ENCODE data around the gene FAM13B. TPM values are rescaled to one million over a fixed set of nuclear protein-coding genes. Genes with fewer than 3 reads are reported as not detected.

The FAM13B gene
- polyA plus RNA-seq, 1 of the 3 experiments (the other 2 are of a cell fraction), result 13.0 TPM

DNA sequence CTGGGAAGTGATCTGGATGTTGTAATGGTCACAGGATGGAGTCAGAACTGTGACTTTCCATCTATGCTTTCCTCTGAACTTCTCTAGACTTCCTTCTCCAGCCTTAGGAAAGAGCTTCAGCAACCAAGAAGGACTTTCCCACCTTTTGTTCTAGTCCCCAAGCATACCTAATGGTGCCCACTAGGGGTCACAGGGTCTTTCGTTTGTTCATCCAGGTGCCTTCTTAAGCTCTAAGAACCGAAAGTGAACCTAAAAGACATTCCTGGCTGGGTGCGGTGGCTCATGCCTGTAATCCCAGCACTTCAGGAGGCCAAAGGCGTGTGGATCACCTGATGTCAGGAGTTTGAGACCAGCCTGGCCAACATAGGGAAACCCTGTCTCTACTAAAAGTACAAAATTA lies 49.2 kb upstream of the FAM13B start (continued):
- no peak for TF ChIP-seq USF1 (IDR thresholded peaks at IDR 0.05; ENCODE audit: borderline replicate concordance, low read depth)
- no peak for TF ChIP-seq TEAD4 (IDR thresholded peaks at IDR 0.05; ENCODE audit: borderline replicate concordance, insufficient read depth)
- no peak for TF ChIP-seq GATA2 (CRISPR knock-in tag; IDR thresholded peaks at IDR 0.05)
- no peak for TF ChIP-seq POLR2AphosphoS5 (IDR thresholded peaks at IDR 0.05; ENCODE audit: low read depth, low read length)
- TF ChIP-seq SIN3A (IDR thresholded peaks at IDR 0.05; ENCODE audit: borderline replicate concordance, low read depth, low read length), result no peak
- TF ChIP-seq, protein P1, sequence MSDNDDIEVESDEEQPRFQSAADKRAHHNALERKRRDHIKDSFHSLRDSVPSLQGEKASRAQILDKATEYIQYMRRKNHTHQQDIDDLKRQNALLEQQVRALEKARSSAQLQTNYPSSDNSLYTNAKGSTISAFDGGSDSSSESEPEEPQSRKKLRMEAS (IDR thresholded peaks at IDR 0.05; ENCODE audit: low read depth), result no peak
- no peak for TF ChIP-seq EZH2phosphoT487 (IDR thresholded peaks at IDR 0.05; ENCODE audit: borderline replicate concordance, low read depth)
- TF ChIP-seq FOSL2 (IDR thresholded peaks at IDR 0.05; ENCODE audit: borderline replicate concordance, low read depth), result no peak
- TF ChIP-seq ZBTB33 (IDR thresholded peaks at IDR 0.05; ENCODE audit: borderline replicate concordance, low read depth), result no peak
- TF ChIP-seq JUND (IDR thresholded peaks at IDR 0.05), result no peak
- TF ChIP-seq MXI1 (IDR thresholded peaks at IDR 0.05; ENCODE audit: low read depth, low read length), result no peak

DNA sequence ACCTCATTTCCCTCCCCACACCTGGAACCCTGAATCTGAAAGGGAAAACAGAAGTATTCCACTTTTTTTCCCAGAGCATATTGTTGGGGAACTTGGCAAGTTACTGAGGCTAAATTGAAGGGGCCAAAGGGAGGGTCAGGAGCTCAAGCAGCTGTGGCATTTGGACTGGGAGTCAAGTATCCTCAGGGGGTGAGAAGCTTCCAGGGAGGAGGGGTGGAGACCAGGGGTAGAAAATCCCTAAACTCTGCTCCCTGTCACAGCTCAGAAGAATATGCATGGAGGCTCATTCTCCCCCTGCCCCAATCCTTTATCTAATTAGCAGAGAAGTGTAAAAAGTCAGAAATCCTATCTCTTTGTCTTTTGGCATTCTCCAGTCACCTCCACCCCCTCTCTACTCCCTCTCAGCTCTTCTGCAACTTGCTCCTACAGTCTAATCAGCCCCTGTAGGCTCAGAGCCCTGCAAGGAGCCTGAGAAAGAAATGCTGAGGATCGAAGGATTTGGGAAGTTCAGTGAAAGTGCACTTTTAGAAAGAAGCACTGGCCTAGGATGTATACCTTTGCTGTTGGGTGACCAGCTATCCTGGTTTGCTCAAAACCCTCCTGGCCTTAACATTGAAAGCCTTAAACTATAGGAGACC lies 45.2 kb upstream of the FAM13B start:
- H3K36me3 ChIP-seq (replicated peaks in 1 of 2; ENCODE audit: control insufficient read depth in 1 of 2, insufficient read depth in 2 of 2, low read length in 1 of 2), result no peaks in the 10 kb centered on the region
- no peaks in the 10 kb centered on the region for H3K79me2 ChIP-seq (ENCODE audit: insufficient read depth)
- H2AFZ ChIP-seq (ENCODE audit: low read depth), result no peak overlapping the region
- H3K4me3 ChIP-seq (ENCODE audit: low read depth in 2 of 2, low read length in 1 of 2), result no peak overlapping the region
- no peaks in the 10 kb centered on the region for H3K4me1 ChIP-seq (ENCODE audit: control insufficient read depth in 1 of 2, insufficient read depth in 2 of 2, low read depth in 1 of 2, low read length in 1 of 2)
- no peak overlapping the region for H3K4me2 ChIP-seq
- POLR2A ChIA-PET, result interaction anchor here (1.0 kb wide), 1 partner anchor 54 kb away, joined by 3 read pairs; no protein-coding TSS in a partner anchor
- no peaks in the 10 kb centered on the region for H4K20me1 ChIP-seq (ENCODE audit: insufficient read depth)
- H3K9me3 ChIP-seq, result no peaks in the 10 kb centered on the region
- H3K27me3 ChIP-seq (ENCODE audit: insufficient read depth), result no peaks in the 10 kb centered on the region; the same call in 1 of the 2 replicates
- CTCF ChIA-PET, result interaction anchor here (0.7 to 5.5 kb wide), 37 partner anchors 10 to 448 kb away, joined by 3 to 91 read pairs (median 5); partner anchors contain the start of genes FAM13B, KIF20A and NME5
- no peaks in the 10 kb centered on the region for H3F3A ChIP-seq (replicated peaks; ENCODE audit: insufficient read depth)
- DNase-seq, result no peak
- no peak overlapping the region for H3K27ac ChIP-seq (ENCODE audit: low read depth in 2 of 2, low read length in 1 of 2)
- no peak overlapping the region for H3K9ac ChIP-seq
- 27% methylated on average over 1 of the region's 1 CpG for WGBS (ENCODE audit: low lambda C conversion rate)
- TF ChIP-seq FOXM1 (IDR thresholded peaks at IDR 0.05; ENCODE audit: low read depth) (no peak), TEAD4 (IDR thresholded peaks at IDR 0.05; ENCODE audit: borderline replicate concordance, insufficient read depth) (no peak), NRF1 (IDR thresholded peaks at IDR 0.05; ENCODE audit: low read depth, low read length) (no peak), ELF1 (IDR thresholded peaks at IDR 0.05) (no peak), SMC3 (IDR thresholded peaks at IDR 0.05; ENCODE audit: low read depth, low read length) (no peak), GABPA (IDR thresholded peaks at IDR 0.05; ENCODE audit: low read depth) (no peak), NFIC (IDR thresholded peaks at IDR 0.05; ENCODE audit: borderline replicate concordance) (no peak), EZH2phosphoT487 (IDR thresholded peaks at IDR 0.05; ENCODE audit: borderline replicate concordance, low read depth) (no peak), FOXJ3 (CRISPR knock-in tag; IDR thresholded peaks at IDR 0.05) (no peak), JUND (IDR thresholded peaks at IDR 0.05) (no peak), RAD21 (IDR thresholded peaks at IDR 0.05; ENCODE audit: low read length) (no peak), ZBTB33 (IDR thresholded peaks at IDR 0.05; ENCODE audit: borderline replicate concordance, low read depth) (no peak), MXI1 (IDR thresholded peaks at IDR 0.05; ENCODE audit: low read depth, low read length) (no peak), GATA2 (CRISPR knock-in tag; IDR thresholded peaks at IDR 0.05) (no peak)
- TF ChIP-seq, protein P1 (IDR thresholded peaks at IDR 0.05; ENCODE audit: low read depth), result no peak
- TF ChIP-seq, protein P2, sequence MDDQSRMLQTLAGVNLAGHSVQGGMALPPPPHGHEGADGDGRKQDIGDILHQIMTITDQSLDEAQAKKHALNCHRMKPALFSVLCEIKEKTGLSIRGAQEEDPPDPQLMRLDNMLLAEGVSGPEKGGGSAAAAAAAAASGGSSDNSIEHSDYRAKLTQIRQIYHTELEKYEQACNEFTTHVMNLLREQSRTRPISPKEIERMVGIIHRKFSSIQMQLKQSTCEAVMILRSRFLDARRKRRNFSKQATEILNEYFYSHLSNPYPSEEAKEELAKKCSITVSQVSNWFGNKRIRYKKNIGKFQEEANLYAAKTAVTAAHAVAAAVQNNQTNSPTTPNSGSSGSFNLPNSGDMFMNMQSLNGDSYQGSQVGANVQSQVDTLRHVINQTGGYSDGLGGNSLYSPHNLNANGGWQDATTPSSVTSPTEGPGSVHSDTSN (IDR thresholded peaks at IDR 0.05), result no peak
- H3K9me2 ChIP-seq, result no peaks in the 10 kb centered on the region

All from SK-N-SH (cell line).